Measurements from ENCODE around the gene SHROOM1. TPM values are rescaled to one million over a fixed set of nuclear protein-coding genes. Genes with fewer than 3 reads are reported as not detected.
A peak's percentile ranks its signal among the peaks of the same experiment; 100 is the strongest.

SHROOM1 gene
- total and polyA plus RNA-seq, 9 of the 15 experiments (the other 6 are each of a cell fraction or from before 2014, with no cell fraction given), result 0.44 to 26.5 (median 11.9) TPM

GRCh38 chr5:132830436-132831094 is at the start of gene SHROOM1 (continued):
- TF ChIP-seq GMEB1 (CRISPR knock-in tag; IDR thresholded peaks at IDR 0.05), result peak; percentile 75
- TF ChIP-seq STAT6 (CRISPR knock-in tag; IDR thresholded peaks at IDR 0.05), result no peak
- no peak for TF ChIP-seq PTTG1 (tag; IDR thresholded peaks at IDR 0.05; ENCODE audit: low read depth)
- TF ChIP-seq EGR1 (conservative IDR thresholded peaks at IDR 0.05), result peak; percentile 96
- 0 out of 2 replicates have a peak, but pooled peaks have one; percentile 30 for TF ChIP-seq TARDBP (IDR thresholded peaks at IDR 0.05)
- TF ChIP-seq PHB (CRISPR knock-in tag; IDR thresholded peaks at IDR 0.05), result no peak
- no peak for TF ChIP-seq NFIC (IDR thresholded peaks at IDR 0.05)
- no peak for TF ChIP-seq CEBPG (CRISPR knock-in tag; IDR thresholded peaks at IDR 0.05)
- no peak for TF ChIP-seq CEBPG (tag; conservative IDR thresholded peaks at IDR 0.05 in 1 of 2, IDR thresholded peaks at IDR 0.05 in 1 of 2)
- TF ChIP-seq ZNF76 (CRISPR knock-in tag; IDR thresholded peaks at IDR 0.05; ENCODE audit: borderline replicate concordance), result 0 out of 2 replicates have a peak, but pooled peaks have one; percentile 71
- TF ChIP-seq HDAC1 (IDR thresholded peaks at IDR 0.05), result no peak
- no peak for TF ChIP-seq PHTF2 (CRISPR knock-in tag; IDR thresholded peaks at IDR 0.05)
- no peak for TF ChIP-seq ZNF274 (IDR thresholded peaks at IDR 0.05; ENCODE audit: borderline replicate concordance, low read depth, low read length)
- TF ChIP-seq SMARCB1 (IDR thresholded peaks at IDR 0.05; ENCODE audit: insufficient read length, low read depth), result no peak
- TF ChIP-seq ATF4 (CRISPR knock-in tag; IDR thresholded peaks at IDR 0.05), result 0 out of 2 replicates have a peak, but pooled peaks have one; percentile 43
- TF ChIP-seq NCOA1 (IDR thresholded peaks at IDR 0.05; ENCODE audit: low read depth), result 0 out of 2 replicates have a peak, but pooled peaks have one; percentile 38
- TF ChIP-seq GATA2 (CRISPR knock-in tag; IDR thresholded peaks at IDR 0.05), result no peak
- TF ChIP-seq HMG20B (CRISPR knock-in tag; IDR thresholded peaks at IDR 0.05), result no peak
- peak in 1 of 2 experiments; percentile 37; a peak in 1 of 4 replicates for TF ChIP-seq MNT (conservative IDR thresholded peaks at IDR 0.05)
- TF ChIP-seq HMGXB4 (CRISPR knock-in tag; IDR thresholded peaks at IDR 0.05), result no peak
- no peak for TF ChIP-seq ZNF212 (CRISPR knock-in tag; IDR thresholded peaks at IDR 0.05)

Data from K562 (cell line).